ENCODE data around the gene GALNT2.

GRCh38 chr1:230282157-230282556, 215.1 kb downstream of the GALNT2 start:
- TF ChIP-seq TAF1 (IDR thresholded peaks at IDR 0.05; ENCODE audit: borderline replicate concordance, insufficient read depth, low read length) (no peak), REST (IDR thresholded peaks at IDR 0.05; ENCODE audit: insufficient read depth in 1 of 2, low read depth in 2 of 2, low read length in 2 of 2) (no peak), POLR2AphosphoS5 (IDR thresholded peaks at IDR 0.05; ENCODE audit: low read depth, low read length) (no peak)
